Femur (tissue), 1 donor: Measurements from ENCODE around the gene PKP4.
A peak's percentile ranks its signal among the peaks of the same experiment; 100 is the strongest.

Experiments
- DNase-seq: peaks from one replicate; pipeline ENCODE4 v3.0.0-alpha.2; 2017

Gene PKP4

GRCh38 chr2:158658396-158658795, 201.6 kb downstream of the PKP4 start:
- no peak for DNase-seq

- no peak for DNase-seq
Measured at GRCh38 chr2:158659483-158659882, 202.7 kb downstream of the PKP4 start.

- no peak for DNase-seq
Measured at GRCh38 chr2:158661231-158661630, 204.5 kb downstream of the PKP4 start.

GRCh38 chr2:158662421-158662820, 205.7 kb downstream of the PKP4 start:
- no peak for DNase-seq

GRCh38 chr2:158663796-158664195, 207.0 kb downstream of the PKP4 start:
- no peak for DNase-seq

GRCh38 chr2:158664987-158665386, 208.2 kb downstream of the PKP4 start:
- no peak for DNase-seq

- no peak for DNase-seq
Measured at GRCh38 chr2:158665536-158666302, 209.0 kb downstream of the PKP4 start.

GRCh38 chr2:158666969-158667368, 210.2 kb downstream of the PKP4 start:
- DNase-seq, result no peak

- no peak for DNase-seq
Measured at GRCh38 chr2:158667586-158667985, 210.8 kb downstream of the PKP4 start.

GRCh38 chr2:158668001-158668765, 211.4 kb downstream of the PKP4 start:
- DNase-seq, result peak; percentile 74

- DNase-seq, result no peak
Measured at GRCh38 chr2:158670292-158670691, 213.5 kb downstream of the PKP4 start.

- no peak for DNase-seq
Measured at GRCh38 chr2:158671360-158672245, 214.9 kb downstream of the PKP4 start.

- DNase-seq, result no peak
Measured at GRCh38 chr2:158676295-158676694, 219.5 kb downstream of the PKP4 start.

- no peak for DNase-seq
Measured at GRCh38 chr2:158676696-158677095, 219.9 kb downstream of the PKP4 start.

- no peak for DNase-seq
Measured at GRCh38 chr2:158677542-158677941, 220.8 kb downstream of the PKP4 start.

- DNase-seq, result no peak
Measured at GRCh38 chr2:158681816-158682215, 225.1 kb downstream of the PKP4 start.

GRCh38 chr2:158685646-158686045, 228.9 kb downstream of the PKP4 start:
- DNase-seq, result no peak

GRCh38 chr2:158686210-158686691, 229.5 kb downstream of the PKP4 start:
- DNase-seq, result peak; percentile 74

GRCh38 chr2:158687315-158687714, 230.6 kb downstream of the PKP4 start:
- DNase-seq, result peak; percentile 40

GRCh38 chr2:158688721-158689120, 232.0 kb downstream of the PKP4 start:
- DNase-seq, result no peak

- DNase-seq, result no peak
Measured at GRCh38 chr2:158689391-158689790, 232.6 kb downstream of the PKP4 start.

- DNase-seq, result no peak
Measured at GRCh38 chr2:158690823-158691222, 234.1 kb downstream of the PKP4 start.

GRCh38 chr2:158691619-158692018, 234.9 kb downstream of the PKP4 start:
- no peak for DNase-seq
